Eye (tissue), 1 donor: Measurements from ENCODE around the gene POPDC2.

Source experiments
- DNase-seq: peaks from one replicate; pipeline ENCODE4 v3.0.0-alpha.2; 2015

The POPDC2 gene

DNA sequence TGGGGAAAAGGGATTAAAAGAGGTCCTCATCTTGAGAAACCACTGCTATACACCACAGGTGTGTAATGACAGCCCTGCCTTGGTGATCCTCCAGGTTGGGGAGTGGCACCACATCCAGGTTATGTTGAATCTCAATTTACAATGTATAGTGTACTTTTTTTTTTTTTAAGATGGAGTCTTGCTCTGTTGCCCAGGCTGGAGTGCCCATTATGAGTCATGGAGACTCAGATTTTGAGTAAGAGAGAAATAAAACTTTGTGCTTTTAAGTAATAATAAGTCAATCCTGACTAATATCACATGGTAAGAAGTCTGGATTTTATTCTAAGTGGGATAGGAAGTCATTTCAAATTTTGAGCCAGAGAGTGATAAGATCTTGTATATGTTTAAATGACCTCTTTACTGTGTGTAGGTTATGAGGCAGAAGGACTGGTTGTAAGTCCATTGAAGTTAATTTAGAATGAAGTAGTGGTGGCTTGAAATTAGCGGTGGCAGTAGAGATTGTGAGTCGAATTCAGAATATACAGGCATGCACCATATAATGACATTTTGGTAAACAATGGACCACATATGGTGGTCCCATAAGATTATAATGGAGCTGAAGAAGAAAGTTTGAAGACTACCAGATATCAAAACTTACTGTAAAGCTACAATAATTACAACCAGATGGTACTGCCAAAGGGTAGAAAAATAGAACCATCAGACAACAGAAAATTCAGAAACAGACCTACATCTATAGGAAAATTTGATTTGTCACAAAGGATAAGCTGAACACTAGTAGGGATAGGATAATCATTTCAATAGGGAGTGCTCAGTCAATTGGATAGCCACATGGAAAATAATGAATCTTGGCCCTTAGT, 20.7 kb downstream of the POPDC2 start:
- DNase-seq = no peak

GRCh38 chr3:119637679-119638477, 22.5 kb downstream of the POPDC2 start:
- peak; percentile 8 for DNase-seq

DNA sequence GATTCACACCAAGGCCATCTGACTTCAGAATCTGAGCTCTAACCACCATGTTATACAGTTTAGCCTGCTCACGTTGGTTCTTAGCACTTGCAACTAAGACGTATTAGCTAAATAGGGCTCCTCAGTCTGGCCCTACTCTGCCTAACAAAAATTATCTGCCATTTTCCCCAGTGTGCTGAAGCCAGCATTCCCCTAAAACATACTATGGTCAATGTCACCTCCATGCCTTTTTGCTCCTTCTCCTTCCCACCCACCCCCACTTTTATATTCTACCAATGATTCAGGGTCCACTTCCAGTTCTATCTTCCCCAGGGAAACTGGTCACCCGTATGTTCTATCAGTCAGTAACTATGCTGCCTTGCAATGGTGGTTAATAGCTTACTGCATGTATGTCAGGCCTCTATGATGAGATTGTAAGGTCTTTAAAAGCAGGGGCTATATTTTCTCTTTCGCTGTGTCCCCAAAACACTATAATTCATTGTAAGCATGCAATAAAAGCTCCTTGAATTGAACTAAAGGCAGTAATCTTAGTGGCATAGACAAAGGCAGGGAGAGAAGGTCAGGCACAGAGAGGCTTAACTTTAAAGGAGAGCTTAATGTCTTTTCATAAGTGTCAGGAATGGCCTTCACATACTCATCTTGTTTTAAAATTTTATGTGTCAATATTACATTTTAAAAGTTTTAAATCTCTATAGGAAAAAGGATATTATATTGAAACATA, 23.3 kb downstream of the POPDC2 start:
- DNase-seq = no peak

DNA sequence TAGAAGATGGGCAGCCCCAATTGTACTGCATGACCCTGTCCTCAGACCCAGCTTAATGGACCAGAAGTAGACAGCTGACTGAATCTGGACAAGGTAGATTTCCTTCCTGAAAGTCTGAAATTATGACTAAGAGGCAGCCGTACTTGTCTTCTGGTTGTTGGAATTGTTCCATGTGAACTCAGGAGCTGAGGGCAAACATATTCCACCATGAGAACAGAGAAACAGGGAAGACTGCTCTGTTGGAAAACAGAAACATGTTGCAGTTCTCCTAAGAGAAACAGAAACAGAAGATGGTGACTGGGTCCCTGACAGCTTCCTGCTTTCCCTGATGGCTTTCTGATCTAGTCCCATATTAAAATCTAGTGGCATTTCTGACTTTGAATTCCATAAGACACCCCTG, 24.1 kb downstream of the POPDC2 start:
- DNase-seq = no peak

DNA sequence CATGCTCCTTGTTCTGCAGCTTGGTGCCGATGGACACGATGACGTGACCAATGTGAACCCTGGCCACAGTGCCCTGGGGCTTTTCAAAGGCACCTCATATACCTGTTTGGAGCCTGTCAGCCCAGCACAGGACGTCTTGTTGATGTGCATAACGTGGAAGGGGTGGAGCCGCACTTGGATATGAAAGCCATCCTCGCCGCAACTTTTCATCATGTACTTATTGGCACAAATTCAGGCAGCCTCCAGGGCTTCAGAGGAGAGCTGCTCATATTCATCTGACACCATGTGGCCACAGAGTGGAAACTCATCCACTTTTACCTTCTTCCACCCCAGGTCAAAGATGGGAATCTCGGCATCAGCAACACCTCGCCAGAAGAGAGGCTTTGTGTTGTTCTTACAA, 24.7 kb downstream of the POPDC2 start:
- DNase-seq = no peak

DNA sequence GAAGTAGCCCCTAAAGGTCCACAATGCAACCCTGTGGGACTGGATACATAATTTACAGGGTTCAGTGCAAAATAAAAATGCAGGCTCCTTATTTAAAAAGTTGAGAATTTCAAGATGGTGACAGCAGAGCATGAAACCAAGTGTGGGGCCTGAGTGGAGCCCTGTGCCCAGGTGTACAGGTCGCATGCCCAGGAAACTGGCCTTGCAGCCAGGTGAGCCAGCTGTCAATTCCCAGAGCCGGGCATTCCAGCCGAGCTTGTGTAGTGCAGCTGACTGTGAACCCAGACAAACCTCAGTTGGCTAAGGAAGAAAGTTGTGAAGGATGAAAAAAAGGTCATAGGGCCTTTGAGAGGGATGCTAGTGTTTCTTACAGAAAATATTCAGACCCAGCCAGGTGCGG, 27.6 kb downstream of the POPDC2 start:
- DNase-seq = no peak

GRCh38 chr3:119632216-119632615, 28.2 kb downstream of the POPDC2 start:
- DNase-seq = no peak

DNA sequence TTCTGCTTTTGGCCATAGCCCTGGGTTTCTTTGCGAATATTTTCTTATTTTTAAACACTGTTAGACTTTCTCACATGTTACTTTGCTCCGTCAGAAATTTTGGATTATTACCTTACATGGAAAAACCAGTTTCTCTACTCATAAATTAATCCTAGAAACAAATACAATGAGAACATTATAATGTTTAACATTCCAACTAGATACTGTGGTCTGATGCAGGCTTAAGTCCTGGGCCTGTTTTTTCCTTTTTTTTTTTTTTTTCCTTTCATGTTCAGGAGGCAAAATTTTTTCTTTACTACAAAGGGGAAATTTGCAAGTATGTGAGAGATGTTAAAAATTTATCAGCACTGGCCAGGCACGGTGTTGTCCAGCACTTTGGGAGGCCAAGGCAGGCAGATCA, 28.9 kb downstream of the POPDC2 start:
- DNase-seq = no peak

DNA sequence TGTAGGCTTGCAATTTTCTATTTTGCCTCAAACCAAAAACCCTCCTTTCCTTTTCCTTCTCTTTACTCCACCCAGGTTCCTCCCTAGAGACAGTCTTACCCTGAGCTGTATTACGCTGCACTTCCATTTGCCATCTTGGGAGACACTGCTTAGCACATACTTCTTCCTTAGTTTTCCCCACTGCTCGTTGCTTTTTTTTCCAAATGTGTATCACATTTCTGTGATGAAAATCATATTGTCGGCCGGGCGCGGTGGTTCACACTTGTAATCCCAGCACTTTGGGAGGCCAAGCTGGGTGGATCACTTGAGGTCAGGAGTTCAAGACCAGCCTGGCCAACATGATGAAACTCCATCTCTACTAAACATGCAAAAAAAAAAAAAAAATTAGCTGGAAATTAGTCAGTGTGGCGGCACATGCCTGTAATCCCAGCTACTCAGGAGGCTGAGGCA, 29.5 kb downstream of the POPDC2 start:
- DNase-seq = no peak

GRCh38 chr3:119630128-119630879, 30.1 kb downstream of the POPDC2 start:
- no peak for DNase-seq

DNA sequence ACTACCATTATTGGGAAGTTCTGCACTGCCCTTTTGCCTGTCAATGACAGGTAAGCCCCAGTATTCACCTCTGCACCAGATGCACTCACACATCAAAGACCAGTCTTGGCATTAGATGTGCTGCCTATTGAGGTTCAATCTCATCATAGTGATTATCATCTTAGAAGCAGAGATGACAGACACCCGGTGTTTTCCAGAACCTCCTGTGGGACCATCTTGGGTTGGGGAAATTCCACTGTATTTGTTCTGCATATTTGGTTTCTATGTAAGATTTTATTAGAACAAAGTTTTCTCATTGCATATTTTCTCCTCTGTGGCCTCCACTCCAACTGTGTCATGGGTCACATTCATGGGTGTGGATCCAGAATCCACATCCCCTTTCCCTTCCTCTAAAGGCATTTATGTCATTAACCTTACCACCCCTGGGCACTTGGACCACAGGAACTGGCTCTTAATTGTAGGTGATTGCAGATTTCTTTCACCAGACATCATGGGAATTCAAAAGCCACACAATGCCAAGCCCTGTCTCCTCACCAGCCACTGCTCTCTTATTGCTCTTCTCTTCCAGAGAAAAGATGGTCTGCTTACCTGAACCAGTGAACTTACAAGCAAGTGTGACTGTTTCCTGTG, 31.5 kb downstream of the POPDC2 start:
- no peak for DNase-seq

GRCh38 chr3:119628390-119628789, 32.0 kb downstream of the POPDC2 start:
- DNase-seq = no peak

DNA sequence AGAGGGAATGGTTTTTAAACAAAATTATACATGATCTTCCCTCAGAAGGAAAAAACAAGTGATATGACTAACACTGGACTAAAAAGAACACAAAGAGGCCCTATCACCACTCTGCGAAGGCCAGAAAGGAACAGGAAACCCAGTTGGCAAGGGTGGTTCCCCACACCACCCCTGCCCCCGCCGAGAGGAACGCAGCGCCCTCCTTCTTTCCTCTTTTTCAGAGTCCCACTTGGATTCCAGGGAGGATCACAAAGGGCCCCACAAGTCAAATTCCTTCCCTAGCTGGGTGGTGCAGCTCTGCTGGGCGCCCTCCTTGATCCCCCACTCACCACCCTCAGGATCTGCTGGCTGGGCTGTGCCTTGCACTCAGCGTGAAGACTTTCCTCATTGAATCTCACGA, 32.9 kb downstream of the POPDC2 start:
- no peak for DNase-seq

GRCh38 chr3:119626196-119626595, 34.2 kb downstream of the POPDC2 start:
- DNase-seq = no peak

- DNase-seq = no peak
Observed at GRCh38 chr3:119625451-119626153, 34.8 kb downstream of the POPDC2 start.

DNA sequence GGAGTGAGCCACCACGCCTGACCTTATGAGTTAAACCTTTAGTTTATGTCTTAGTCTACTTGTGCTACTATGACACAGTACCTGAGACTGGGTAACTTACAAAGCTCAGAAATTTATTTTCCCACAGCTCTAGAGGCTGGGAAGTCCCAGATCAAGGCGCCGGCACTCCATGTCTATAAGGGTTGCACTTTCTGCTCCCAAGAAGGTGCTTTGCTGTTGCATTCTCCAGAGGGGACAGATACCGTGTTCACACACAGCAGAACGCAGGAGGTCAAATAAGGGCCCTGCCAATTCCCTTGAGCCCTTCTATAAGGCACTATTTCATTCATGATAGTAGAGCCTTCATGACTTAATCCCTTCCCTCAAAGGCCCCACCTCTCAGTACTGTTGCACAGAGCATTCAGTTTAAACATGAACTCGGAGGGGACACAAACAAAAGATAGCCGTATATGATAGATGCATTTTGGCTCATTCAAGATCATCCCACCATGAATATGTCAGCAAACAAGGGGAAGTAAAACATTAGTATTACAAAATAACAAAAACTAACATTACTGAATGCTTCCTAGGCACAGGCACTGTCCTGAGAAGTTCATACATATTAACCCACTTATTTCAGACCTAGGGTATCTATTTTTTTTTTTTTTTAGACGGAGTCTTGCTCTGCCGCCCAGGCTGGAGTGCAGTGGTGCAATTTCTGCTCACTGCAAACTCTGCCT, 36.2 kb downstream of the POPDC2 start:
- DNase-seq = no peak

GRCh38 chr3:119620899-119621298, 39.5 kb downstream of the POPDC2 start:
- DNase-seq = no peak

DNA sequence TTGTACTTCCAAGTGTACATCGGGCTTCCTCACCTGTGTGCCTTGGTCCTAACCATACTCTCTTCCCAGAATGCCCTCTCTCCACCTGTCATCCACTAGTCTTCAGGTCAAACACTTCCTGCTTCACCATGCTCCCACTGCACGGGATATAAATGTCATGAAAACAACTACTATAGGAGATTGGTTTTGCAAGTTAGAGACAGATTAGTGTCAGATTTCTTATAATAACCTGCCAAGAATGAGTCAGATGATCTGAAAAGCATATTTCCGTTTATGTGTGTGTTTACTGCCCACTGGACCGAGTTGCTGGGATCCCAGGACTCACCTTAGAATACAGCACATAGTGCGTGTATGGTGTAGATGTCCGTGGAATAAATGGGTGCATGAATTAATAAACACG, 41.3 kb downstream of the POPDC2 start:
- no peak for DNase-seq

- DNase-seq = no peak
Observed at GRCh38 chr3:119616056-119616455, 44.3 kb downstream of the POPDC2 start.

DNA sequence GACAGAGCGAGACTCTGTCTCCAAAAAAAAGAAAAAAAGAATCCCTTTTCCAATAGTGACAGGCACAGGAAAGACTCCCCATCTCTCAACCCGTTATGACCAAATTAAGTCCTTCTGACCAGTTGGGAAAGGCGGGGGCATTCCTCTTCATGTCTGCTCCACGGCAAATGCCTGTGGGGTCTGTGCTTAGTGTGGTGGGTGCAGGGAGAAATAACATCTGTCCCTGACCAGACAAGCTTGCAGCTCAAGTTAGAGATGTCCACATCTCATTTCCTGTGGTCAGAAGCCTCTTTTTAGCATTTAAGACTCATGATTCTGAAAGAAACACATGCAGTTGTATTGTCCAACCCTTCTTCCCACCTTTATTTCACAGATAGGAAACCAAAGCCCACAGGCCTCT, 46.5 kb downstream of the POPDC2 start:
- no peak for DNase-seq

DNA sequence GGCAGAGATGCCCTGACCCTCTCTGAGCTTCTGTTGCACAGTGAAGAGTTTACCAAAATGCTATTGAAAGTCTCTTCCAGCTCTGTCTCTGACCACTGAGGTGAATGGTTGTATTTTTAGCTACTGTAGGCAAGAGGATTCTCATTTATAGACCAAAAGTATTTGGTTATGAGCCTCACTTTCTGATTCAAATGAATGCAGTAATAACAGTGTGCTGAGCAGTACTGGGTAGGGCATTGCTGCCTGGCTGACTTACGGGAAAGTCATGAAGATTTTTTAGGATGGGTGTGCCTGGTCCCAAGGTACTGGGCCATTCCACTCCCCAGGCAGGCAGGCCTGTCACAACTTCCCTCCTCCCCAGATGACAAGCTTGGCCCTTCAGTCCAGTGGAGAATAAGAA, 47.2 kb downstream of the POPDC2 start:
- no peak for DNase-seq
